ENCODE measurements around the gene ASIC2. TPM values are rescaled to one million over a fixed set of nuclear protein-coding genes. Genes with fewer than 3 reads are reported as not detected.

Gene ASIC2
- total RNA-seq, 1 donor from 2014 or later = not detected

DNA sequence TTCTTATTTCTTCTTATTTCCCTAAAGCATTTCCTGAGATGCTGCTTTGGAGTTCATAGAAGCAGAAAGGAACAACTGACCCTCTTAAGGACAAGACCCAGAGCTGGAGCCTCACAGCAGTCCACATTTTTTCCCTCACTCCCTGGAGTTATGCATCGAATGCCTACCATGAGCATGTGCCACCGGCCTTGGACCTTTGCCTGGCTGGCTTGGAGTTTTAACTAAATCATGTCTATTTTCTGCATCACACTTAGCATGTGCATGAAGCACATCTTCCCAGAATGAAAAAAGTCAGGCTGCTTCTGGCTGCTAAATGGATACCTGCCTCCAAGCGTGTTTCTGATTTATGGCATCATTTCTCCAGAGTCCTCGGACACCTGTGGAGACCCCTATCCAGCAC is 196.9 kb downstream of the ASIC2 start:
- ChIA-PET CTCF (no interaction called here), POLR2A (no interaction called here)
- no peaks in the 10 kb centered on the region for H3K36me3 Mint-ChIP-seq (ENCODE audit: low read depth)
- TF ChIP-seq, protein P1, sequence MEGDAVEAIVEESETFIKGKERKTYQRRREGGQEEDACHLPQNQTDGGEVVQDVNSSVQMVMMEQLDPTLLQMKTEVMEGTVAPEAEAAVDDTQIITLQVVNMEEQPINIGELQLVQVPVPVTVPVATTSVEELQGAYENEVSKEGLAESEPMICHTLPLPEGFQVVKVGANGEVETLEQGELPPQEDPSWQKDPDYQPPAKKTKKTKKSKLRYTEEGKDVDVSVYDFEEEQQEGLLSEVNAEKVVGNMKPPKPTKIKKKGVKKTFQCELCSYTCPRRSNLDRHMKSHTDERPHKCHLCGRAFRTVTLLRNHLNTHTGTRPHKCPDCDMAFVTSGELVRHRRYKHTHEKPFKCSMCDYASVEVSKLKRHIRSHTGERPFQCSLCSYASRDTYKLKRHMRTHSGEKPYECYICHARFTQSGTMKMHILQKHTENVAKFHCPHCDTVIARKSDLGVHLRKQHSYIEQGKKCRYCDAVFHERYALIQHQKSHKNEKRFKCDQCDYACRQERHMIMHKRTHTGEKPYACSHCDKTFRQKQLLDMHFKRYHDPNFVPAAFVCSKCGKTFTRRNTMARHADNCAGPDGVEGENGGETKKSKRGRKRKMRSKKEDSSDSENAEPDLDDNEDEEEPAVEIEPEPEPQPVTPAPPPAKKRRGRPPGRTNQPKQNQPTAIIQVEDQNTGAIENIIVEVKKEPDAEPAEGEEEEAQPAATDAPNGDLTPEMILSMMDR (IDR thresholded peaks at IDR 0.05) = no peak
- no peaks in the 10 kb centered on the region for H3K4me1 Mint-ChIP-seq
- no peaks in the 10 kb centered on the region for H3K9me3 Mint-ChIP-seq
- no peak overlapping the region for H3K4me3 Mint-ChIP-seq
- DNase-seq = no peak
- no peak overlapping the region for H3K27ac Mint-ChIP-seq
- peaks cover 13% of the 10 kb centered on the region for H3K27me3 Mint-ChIP-seq
- no peak for ATAC-seq (ENCODE audit: low read depth)
- intact Hi-C loops (cut with micrococcal nuclease) = no loop called here

DNA sequence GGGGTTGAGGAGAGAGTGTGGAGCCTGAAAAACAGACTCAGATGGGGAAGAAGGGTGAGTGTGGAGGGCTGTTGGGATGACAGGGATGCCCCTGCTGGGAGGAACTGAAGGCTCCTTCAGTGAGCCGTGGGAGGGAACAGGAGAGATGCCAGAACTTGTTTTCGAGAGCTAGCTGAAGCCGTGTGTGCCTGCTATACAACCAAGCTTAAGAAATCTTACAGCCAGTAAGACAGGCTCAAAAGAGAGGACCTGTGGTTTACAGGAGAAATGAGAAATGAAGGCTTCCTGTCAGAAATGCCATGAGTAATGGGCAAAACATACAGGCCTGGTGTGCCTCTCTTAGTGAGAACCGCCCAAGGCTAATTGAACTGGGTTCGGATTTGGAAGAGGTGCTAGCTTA is 201.8 kb downstream of the ASIC2 start:
- intact Hi-C loops (cut with micrococcal nuclease) = no loop called here
- POLR2A ChIA-PET = no interaction called here
- ATAC-seq (ENCODE audit: low read depth) = no peak
- no peak overlapping the region for H3K4me3 Mint-ChIP-seq
- H3K27ac Mint-ChIP-seq = no peak overlapping the region
- no peaks in the 10 kb centered on the region for H3K4me1 Mint-ChIP-seq
- DNase-seq = no peak
- CTCF ChIA-PET = no interaction called here
- no peaks in the 10 kb centered on the region for H3K36me3 Mint-ChIP-seq (ENCODE audit: low read depth)
- TF ChIP-seq, protein P1 (IDR thresholded peaks at IDR 0.05) = no peak
- H3K9me3 Mint-ChIP-seq = no peaks in the 10 kb centered on the region
- H3K27me3 Mint-ChIP-seq = peaks cover 18% of the 10 kb centered on the region

DNA sequence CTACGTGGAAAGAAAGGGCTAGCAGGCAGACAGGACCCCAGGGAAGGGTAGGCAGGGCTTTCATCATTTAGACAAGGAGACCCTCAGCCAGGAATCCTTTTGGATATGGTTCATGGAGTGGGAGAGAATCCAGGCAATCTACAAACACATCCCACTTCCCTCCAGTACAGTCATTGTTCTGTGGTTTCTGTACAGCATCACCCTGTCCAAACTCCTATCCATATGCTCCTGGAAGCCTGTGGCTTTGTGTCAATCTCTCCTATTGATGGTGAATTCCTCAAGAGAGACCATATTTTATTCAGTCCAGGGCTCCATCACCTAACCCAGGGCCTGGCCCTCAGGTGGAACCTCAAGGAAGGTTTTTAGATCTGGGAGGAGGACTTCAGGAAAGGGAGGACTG is 202.3 kb downstream of the ASIC2 start:
- TF ChIP-seq, protein P1 (IDR thresholded peaks at IDR 0.05) = no peak
- Mint-ChIP-seq H3K27ac (no peak overlapping the region), H3K4me1 (no peaks in the 10 kb centered on the region), H3K9me3 (no peaks in the 10 kb centered on the region), H3K36me3 (ENCODE audit: low read depth) (no peaks in the 10 kb centered on the region), H3K4me3 (no peak overlapping the region), H3K27me3 (peaks cover 18% of the 10 kb centered on the region)
- ChIA-PET CTCF (no interaction called here), POLR2A (no interaction called here)
- intact Hi-C loops (cut with micrococcal nuclease) = no loop called here
- DNase-seq = no peak
- ATAC-seq (ENCODE audit: low read depth) = no peak

DNA sequence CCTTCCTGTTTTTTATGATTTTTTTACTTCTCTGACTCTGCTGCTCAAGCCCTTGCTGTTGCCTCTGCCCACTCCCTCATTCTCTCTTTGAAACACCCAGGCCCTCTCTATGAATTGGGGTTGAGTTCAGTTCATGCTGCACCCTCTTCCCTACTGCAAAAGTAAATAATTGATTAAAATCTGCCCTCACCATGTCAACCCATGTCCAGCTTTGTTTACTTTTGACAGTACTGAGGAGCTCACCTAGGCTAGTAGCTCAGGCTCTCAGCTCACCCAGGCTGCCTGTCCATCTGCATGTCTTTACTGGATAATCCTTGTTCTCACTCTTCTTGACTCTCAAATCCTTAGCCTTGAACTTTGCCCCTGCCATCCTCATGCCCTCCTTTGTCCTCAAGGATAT is 206.2 kb downstream of the ASIC2 start:
- DNase-seq (no peak), ATAC-seq (ENCODE audit: low read depth) (no peak)
- Mint-ChIP-seq H3K4me3 (no peak overlapping the region), H3K4me1 (no peaks in the 10 kb centered on the region), H3K9me3 (no peaks in the 10 kb centered on the region), H3K36me3 (ENCODE audit: low read depth) (no peaks in the 10 kb centered on the region), H3K27me3 (peaks cover 10% of the 10 kb centered on the region), H3K27ac (no peak overlapping the region)
- TF ChIP-seq, protein P1 (IDR thresholded peaks at IDR 0.05) = no peak
- intact Hi-C loops (cut with micrococcal nuclease) = no loop called here
- CTCF ChIA-PET = no interaction called here
- POLR2A ChIA-PET = no interaction called here

DNA sequence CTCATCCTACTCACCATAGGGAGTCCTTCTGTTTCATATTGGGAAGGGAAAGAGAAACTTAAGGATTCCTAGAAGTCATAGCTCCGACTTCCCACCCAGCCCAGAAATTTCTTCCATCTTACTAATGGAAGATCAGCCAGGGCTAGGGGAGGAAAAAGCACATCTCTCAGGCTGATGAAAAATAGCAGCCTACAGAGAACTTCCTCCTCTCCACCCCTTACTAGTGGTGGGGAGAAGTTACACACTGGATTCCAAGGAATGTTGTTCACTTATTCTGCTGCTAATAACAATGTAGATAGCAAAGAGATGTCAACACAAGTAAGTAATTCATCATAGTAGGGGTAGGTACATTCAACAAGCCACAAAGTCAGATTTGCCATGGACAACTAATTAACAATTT is 207.1 kb downstream of the ASIC2 start:
- ATAC-seq (ENCODE audit: low read depth) = no peak
- Mint-ChIP-seq H3K27ac (no peak overlapping the region), H3K27me3 (peaks cover 10% of the 10 kb centered on the region), H3K9me3 (no peaks in the 10 kb centered on the region), H3K4me3 (no peak overlapping the region), H3K4me1 (no peaks in the 10 kb centered on the region), H3K36me3 (ENCODE audit: low read depth) (no peaks in the 10 kb centered on the region)
- TF ChIP-seq, protein P1 (IDR thresholded peaks at IDR 0.05) = no peak
- intact Hi-C loops (cut with micrococcal nuclease) = no loop called here
- no peak for DNase-seq
- CTCF ChIA-PET = no interaction called here
- POLR2A ChIA-PET = no interaction called here
